Amniotic epithelial cell (primary cell): ENCODE results near the gene BAHCC1.
"Not testable (repeated sequence)": the region's sequence is repeated elsewhere in the genome, so short reads cannot be mapped to it uniquely, and the experiment has no call there.

Experiments used
- DNase-seq: peaks from one replicate; pipeline ENCODE4 v3.0.0-alpha.2; 2010; ENCODE audit warnings: low read depth

Gene BAHCC1

DNA sequence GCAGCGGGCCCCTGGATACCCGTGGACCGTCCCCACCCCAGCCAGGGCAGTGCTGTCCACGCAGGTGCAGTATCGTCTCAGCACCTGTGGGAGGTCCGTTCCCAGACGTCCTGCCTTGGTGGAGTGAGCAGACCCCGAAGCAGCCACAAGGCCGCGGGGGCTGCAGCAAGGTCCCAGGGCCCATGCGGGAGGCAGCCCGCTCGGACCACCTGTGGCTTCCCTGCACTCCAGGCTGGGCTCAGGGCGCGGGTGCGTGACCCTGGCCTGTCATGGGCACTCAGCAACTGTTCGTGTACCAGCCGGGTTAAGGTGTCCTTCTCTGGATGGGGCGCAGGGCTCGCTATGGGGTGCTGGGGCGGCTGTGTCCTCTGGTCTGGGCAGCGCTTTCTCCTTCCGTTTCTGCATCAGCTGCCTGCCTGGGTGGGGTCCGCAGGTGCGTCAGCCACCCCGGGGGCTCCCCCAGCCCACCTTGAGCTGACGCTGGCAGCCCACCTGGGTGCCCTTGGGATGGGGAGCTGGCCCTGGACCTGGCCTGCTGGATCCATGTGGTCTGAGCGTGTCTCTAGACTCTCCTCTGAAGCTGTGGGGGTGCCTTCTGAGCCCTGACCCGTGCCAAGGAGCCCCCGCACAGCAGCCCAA, 18.4 kb downstream of the BAHCC1 start:
- no peak for DNase-seq

DNA sequence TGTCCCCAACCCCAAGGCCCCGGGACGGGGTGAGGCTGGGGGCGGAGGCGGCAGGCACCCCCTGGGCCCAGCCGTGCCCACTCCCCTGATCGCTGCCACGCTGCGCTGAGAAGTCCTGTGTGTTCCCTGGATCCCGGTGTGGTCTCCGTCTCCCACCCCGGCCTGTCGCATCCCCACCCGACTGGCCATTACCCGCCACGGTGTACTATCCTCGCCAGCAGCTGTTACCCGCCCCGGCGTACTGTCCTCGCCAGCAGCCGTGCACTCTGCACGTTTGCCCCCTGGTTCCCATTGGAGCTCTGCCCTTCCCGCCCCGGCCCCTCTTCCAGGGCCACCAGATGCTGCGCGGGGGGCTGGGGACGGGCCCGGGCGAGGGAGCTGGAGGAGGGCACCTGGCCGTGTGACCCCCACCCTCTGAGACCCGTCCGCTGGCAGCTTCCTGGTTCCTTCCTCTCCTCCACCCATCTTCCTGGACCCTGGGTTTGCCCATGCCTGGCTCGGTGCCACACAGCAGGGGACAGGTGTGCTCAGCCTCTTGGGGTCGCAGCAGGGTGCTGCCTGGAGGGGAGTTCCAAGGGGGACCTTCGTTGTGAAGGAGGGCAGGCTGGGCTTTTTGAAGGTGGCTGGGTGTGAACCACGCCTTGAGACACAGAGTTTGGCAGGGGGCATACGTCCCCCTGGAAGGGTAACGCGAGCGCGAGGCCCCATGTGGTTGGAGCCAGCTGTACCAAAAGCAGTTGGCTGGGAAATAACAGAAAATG, 19.7 kb downstream of the BAHCC1 start:
- no peak for DNase-seq

DNA sequence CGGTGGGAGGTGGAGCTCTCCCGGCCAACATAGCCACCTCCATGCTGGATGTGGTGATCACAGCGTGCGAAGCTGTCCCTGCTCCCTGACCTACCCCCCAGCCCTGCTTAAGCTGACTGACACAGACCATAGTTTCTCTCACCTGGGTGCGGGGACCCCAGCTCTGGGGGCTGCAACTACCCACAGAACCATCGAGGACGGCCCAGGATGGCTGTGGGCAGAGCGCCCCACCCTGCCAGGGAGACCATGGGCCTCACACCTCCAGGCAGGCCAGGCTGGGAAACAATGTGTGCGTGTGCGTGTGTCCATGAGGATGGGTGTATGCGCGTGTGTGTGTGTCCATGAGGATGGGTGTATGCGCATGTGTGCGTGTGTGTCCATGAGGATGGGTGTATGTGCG, 20.4 kb downstream of the BAHCC1 start:
- DNase-seq = no peak

DNA sequence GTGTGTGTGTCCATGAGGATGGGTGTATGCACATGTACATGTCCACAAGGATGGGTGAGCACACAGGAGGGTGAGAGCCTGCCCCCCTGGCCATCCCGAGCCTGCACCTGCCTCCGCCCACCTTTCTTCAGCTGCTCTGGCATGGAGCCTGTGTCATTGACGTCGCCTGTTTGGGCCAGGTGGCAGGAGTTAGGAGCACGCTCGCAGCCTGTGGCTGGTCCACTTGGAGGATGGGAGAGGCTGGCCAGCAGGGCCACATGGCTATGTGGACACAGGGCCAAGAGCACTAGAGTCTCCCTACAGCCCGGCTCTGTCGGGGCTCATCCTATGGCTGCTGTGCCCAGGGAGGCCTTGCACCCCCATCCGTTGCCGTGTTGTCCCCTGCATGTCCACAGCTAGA, 21.4 kb downstream of the BAHCC1 start:
- DNase-seq = no peak

DNA sequence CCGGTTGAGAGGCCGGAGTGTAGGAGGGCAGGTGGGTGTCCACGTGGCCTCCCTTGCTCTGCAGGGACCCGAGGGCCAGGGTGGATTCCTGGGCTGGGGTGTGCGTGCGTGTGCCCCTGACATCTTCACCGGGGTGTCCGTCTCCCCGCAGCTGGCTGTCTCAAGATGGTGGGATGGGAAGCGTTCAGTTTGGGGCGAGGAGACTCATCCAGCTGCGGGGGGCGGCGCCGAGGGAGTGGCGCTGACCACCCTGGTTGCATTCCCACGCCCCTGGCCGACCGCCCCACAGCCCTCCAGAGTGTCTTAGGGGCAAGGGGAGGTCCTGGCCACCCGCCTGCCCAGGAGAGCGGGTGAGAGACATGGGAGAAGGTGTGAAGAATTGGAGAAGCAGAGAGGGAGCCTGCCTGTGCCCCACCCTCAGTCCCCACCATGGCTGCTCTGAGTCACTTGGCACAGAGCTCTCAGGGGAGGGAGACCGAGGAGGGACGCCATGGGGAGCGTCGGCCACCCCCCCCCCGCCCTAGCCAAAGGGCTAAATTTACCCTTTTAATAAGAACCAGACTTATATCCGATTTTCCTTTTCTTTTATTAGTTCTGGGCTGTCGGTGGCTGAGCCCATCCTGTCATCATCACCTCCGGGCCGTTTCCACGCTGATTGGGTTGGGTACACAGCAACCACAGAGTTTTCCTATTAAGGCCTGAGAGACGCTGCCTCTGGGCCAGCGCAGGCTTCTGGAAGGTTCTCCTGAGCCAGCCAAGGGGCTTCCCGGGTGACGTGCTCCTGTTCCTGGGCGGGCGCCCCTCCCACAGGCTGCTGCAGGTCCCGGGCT, 22.0 kb downstream of the BAHCC1 start:
- no peak for DNase-seq

- DNase-seq = no peak
These were observed 22.8 kb downstream of the BAHCC1 start for GRCh38 chr17:81417879-81418709.

GRCh38 chr17:81418710-81419318, 23.6 kb downstream of the BAHCC1 start:
- DNase-seq = no peak

- DNase-seq = peak; percentile 83
These were observed 24.1 kb downstream of the BAHCC1 start for GRCh38 chr17:81419319-81419885.

- no peak for DNase-seq
These were observed 24.9 kb downstream of the BAHCC1 start for GRCh38 chr17:81419886-81420768.

DNA sequence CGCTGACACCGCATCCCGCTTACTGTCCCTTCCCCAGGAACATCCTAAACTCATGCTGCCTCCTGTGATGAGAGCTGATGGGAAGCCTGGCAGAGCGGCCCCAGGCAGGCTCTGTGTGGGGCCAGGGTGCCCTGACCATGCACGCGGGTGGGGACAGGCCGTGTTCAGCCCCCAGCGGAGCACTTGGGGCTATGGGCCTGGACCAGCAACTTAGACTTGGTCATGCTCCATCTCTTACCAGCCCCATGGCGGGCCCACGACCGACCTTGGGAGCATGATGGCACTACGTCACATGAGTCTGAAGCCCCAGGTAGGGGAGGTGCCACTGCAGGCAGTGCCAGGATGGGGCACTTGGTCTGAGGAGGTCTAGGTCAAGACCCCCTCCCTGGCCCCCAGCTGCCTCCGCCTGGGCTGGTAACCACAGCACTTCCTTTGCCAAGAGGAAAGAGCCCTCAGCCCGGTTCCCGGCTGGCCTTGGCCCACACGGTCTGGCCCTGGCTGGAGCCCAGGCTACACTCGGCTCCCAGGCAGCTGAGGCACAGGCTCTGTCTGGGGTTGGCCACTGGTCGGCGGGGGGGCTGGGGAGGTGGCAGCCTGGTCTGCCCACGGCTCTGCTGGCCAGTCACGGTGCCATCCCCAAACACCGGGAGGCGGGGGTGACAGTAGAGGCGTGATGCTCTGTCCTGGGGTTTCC, 25.7 kb downstream of the BAHCC1 start:
- no peak for DNase-seq

DNA sequence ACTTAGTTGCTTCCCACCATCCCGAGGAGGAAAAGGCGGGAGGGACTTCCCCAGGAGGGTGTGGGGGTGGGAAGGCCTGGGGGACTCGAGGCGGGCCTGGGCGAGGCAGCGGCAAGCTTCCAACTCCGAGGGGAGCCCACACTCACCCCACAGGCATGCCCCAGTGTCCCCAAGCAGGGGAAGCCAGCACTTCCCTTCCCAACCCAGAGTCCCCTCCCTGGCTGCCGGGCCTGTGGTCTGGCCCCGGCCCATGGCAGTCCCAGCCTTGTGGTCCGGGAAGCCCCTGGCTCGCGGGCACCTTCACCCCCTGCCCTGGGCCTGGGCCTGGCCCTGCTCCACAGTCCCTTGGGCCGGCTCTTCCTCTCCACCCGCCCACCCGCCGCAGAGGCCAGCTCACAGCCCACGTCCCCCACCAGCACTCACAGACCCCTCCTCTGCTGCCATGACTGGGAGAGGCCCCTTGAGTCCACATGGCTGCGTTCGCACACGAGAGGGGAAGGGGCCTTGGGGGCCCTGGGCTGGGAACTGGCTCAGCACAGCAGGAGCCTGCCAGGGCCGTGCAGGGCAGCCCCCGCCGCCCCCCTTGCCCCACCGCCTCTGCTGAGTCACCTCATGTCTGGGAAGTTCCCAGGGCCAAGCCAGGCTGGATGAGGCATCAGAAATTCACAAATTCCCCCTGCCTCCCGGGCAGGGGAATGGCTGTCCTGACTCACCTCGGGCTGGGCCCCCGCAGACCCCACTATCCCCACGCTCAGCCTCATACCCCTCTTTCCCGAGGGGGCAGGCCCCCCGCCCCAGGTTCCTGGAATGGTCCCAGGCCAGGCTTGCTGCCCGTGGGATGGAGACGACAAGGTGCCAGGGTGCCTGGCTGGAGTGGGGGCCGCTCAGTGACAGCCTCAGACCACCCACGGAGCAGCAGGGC, 27.8 kb downstream of the BAHCC1 start:
- DNase-seq = peak; percentile 92

DNA sequence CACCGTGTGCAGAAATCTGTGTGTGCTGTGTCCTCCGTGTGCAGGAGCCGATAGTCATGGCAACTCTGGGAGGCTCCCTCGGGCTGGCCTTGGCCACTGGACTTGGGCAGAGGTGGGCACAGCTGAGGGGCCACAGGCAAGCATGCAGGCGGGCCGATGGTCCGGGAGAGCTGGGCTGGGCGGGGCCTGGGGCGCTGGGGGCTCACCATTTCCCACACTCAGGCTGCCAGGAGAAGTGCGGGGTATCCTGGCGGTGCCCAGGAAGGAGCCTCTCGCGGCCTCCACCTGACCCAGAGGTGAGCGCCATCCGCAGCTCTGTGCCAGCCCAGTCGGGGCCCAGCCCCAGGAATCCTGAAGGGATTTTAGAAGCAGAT, 28.4 kb downstream of the BAHCC1 start:
- no peak for DNase-seq

GRCh38 chr17:81424151-81425017, 29.1 kb downstream of the BAHCC1 start:
- DNase-seq = no peak

DNA sequence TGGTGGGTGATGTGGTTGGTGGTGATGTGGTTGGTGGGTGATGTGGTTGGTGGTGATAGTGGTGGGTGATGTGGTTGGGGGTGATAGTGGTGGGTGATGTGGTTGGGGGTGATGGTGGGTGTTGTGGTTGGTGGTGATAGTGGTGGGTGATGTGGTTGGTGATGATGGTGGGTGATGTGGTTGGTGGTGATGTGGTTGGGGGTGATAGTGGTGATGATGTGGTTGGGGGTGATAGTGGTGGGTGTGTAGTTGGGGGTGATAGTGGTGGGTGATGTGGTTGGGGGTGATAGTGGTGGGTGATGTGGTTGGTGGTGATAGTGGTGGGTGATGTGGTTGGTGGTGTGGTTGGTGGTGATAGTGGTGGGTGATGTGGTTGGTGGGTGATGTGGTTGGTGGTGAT, 29.8 kb downstream of the BAHCC1 start:
- not testable (repeated sequence) for DNase-seq

DNA sequence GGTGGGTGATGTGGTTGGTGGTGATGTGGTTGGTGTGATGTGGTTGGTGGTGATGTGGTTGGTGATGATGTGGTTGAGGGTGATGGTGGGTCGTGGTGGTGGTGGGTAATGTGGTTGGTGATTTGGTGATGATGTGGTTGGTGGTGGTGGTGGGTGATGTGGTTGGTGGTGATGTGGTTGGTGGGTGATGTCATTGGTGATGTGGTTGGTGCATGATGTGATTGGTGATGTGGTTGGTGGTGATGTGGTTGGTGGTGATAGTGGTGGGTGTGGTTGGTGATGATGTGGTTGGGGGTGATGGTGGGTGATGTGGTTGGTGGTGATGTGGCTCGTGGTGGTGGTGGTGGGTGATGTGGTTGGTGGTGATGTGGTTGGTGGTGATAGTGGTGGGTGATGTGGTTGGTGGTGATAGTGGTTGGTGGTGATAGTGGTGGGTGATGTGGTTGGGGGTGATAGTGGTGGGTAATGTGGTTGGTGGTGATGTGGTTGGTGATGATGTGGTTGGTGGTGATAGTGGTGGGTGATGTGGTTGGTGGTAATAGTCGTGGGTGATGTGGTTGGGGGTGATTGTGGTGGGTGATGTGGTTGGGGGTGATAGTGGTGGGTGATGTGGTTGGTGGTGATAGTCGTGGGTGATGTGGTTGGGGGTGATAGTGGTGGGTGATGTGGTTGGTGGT, 30.6 kb downstream of the BAHCC1 start:
- not testable (repeated sequence) for DNase-seq

GRCh38 chr17:81426393-81427172, 31.3 kb downstream of the BAHCC1 start:
- no peak for DNase-seq
